ENCODE data around the gene CHST13. TPM values are rescaled to one million over a fixed set of nuclear protein-coding genes. Genes with fewer than 3 reads are reported as not detected.

Gene CHST13
- polyA plus RNA-seq, 3 donors, result 16.6 to 41.8 (median 39.2) TPM

GRCh38 chr3:126549861-126550487 is 26.0 kb downstream of the CHST13 start:
- no peak overlapping the region for H3K27ac ChIP-seq (ENCODE audit: low read depth in 1 of 2, low read length in 2 of 2)
- Mint-ChIP-seq H3K36me3 (no peaks in the 10 kb centered on the region), H3K9me3 (peaks cover 0 to 2% (median 0%) of the 10 kb centered on the region in 7 donors), H3K4me1 (peaks cover 24% of the 10 kb centered on the region), H3K27ac (no peak overlapping the region), H3K27me3 (ENCODE audit: low read depth in 3 of 3) (peaks cover 3 to 12% (median 4%) of the 10 kb centered on the region in 3 donors), H3K4me3 (no peak overlapping the region)
- H3K4me2 ChIP-seq (replicated peaks; ENCODE audit: extremely low read depth, low read length, poor library complexity, severe bottlenecking), result no peak overlapping the region
- intact Hi-C loops (cut with micrococcal nuclease), result no loop called here
- no peaks in the 10 kb centered on the region for H3K79me2 ChIP-seq (ENCODE audit: insufficient read depth, low read length)
- H3K27me3 ChIP-seq (ENCODE audit: control insufficient read depth in 2 of 2, insufficient read depth in 2 of 2, low read length in 2 of 2), result no peaks in the 10 kb centered on the region
- H4K20me1 ChIP-seq (ENCODE audit: insufficient read depth, low read length), result no peaks in the 10 kb centered on the region
- 63% methylated on average over 12 of the region's 12 CpGs for WGBS (ENCODE audit: insufficient coverage)
- H3K4me3 ChIP-seq (replicated peaks in 1 of 3; ENCODE audit: low read depth in 2 of 3, low read length in 3 of 3), result no peak overlapping the region
- H3K36me3 ChIP-seq (replicated peaks in 1 of 2; ENCODE audit: control insufficient read depth in 1 of 2, insufficient read depth in 2 of 2, low read length in 2 of 2), result no peaks in the 10 kb centered on the region
- no peak overlapping the region for H3K9ac ChIP-seq (ENCODE audit: insufficient read depth, low read length, poor library complexity, severe bottlenecking)
- DNase-seq, result no peak
- no peaks in the 10 kb centered on the region for H3K9me3 ChIP-seq (replicated peaks in 1 of 2; ENCODE audit: control insufficient read depth in 1 of 2, insufficient read depth in 1 of 2, low read length in 2 of 2)
- peak overlapping the region; percentile 20 for H2AFZ ChIP-seq (ENCODE audit: insufficient read depth, low read depth, low read length, poor library complexity, severe bottlenecking)
- no peak for TF ChIP-seq CTCF (IDR thresholded peaks at IDR 0.05)
- H3K4me1 ChIP-seq (ENCODE audit: control insufficient read depth in 1 of 2, insufficient read depth in 2 of 2, low read length in 2 of 2), result peaks cover 18 to 20% of the 10 kb centered on the region in 2 donors

DNA sequence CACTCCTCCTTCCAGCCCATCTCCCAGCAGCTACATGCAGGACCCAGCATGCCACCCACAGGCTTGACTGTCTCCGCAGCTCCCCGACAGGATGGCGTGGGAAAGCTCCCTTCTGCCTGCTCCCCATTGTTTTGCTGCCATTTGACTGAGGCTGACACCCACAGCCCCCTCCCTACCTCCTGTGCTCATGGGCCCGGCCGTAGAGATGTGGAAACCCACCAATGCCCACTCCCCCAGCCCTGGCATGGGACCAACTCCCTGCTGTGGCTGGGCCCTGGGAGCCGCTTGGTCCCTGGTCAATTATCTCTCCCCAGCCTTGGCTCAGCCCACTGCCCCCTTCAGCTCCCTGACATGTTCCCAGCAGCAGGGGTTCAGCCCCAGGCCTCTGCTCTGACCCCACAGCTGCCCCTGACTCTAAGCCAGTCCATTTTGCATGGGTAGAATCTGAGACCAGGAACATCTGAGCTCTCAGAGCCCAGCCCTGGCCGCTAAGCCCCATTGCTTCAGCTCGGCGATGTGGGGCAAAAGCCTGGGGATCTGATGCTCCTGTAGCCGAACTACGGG is 26.6 kb downstream of the CHST13 start:
- TF ChIP-seq CTCF (IDR thresholded peaks at IDR 0.05), result no peak
- Mint-ChIP-seq H3K27ac (no peak overlapping the region), H3K9me3 (peaks cover 0 to 2% (median 0%) of the 10 kb centered on the region in 7 donors), H3K4me1 (peaks cover 20% of the 10 kb centered on the region), H3K36me3 (no peaks in the 10 kb centered on the region), H3K4me3 (no peak overlapping the region), H3K27me3 (ENCODE audit: low read depth in 3 of 3) (peaks cover 3 to 12% (median 4%) of the 10 kb centered on the region in 3 donors)
- Histone ChIP-seq H3K9me3 (replicated peaks in 1 of 2; ENCODE audit: control insufficient read depth in 1 of 2, insufficient read depth in 1 of 2, low read length in 2 of 2) (no peaks in the 10 kb centered on the region), H3K36me3 (replicated peaks in 1 of 2; ENCODE audit: control insufficient read depth in 1 of 2, insufficient read depth in 2 of 2, low read length in 2 of 2) (no peaks in the 10 kb centered on the region), H2AFZ (ENCODE audit: insufficient read depth, low read depth, low read length, poor library complexity, severe bottlenecking) (no peak overlapping the region), H3K4me2 (replicated peaks; ENCODE audit: extremely low read depth, low read length, poor library complexity, severe bottlenecking) (no peak overlapping the region), H3K27me3 (ENCODE audit: control insufficient read depth in 2 of 2, insufficient read depth in 2 of 2, low read length in 2 of 2) (no peaks in the 10 kb centered on the region), H3K4me1 (ENCODE audit: control insufficient read depth in 1 of 2, insufficient read depth in 2 of 2, low read length in 2 of 2) (peaks cover 15 to 17% of the 10 kb centered on the region in 2 donors), H3K4me3 (replicated peaks in 1 of 3; ENCODE audit: low read depth in 2 of 3, low read length in 3 of 3) (no peak overlapping the region), H3K27ac (ENCODE audit: low read depth in 1 of 2, low read length in 2 of 2) (no peak overlapping the region), H4K20me1 (ENCODE audit: insufficient read depth, low read length) (no peaks in the 10 kb centered on the region), H3K79me2 (ENCODE audit: insufficient read depth, low read length) (no peaks in the 10 kb centered on the region), H3K9ac (ENCODE audit: insufficient read depth, low read length, poor library complexity, severe bottlenecking) (no peak overlapping the region)
- peak in 1 of 3 donors; percentile 0 for DNase-seq
- WGBS (ENCODE audit: insufficient coverage), result 96% methylated on average over 11 of the region's 11 CpGs
- intact Hi-C loops (cut with micrococcal nuclease), result no loop called here

Measured in CD14-positive monocyte (primary cell).